ENCODE measurements around the gene ISOC2. TPM values are rescaled to one million over a fixed set of nuclear protein-coding genes. Genes with fewer than 3 reads are reported as not detected.

Gene ISOC2
- total RNA-seq, 3 donors from 2014 or later (not counting 1 experiment from before 2014, with no cell fraction given), result 7.2 to 12.4 (median 9.5) TPM

DNA sequence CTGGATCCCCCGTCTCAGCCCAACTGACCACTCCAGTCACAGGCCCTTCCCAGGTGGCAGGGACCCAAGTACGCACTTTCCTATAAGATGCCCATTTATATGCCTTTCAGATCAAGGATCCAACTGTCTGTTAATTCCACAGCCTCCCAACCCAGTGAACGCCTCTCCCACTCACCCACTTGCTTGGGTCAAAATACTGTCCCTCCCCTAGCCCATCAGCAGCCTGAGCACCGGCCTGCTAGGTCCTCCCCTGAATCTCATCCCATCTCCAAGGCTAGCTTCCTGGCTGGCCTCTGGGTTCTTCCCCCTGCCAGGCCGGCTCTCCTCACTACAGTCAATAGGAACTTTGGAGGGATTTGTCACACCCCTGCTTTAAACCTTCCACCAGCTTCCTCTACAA, 55.8 kb downstream of the ISOC2 start:
- TF ChIP-seq CTCF (IDR thresholded peaks at IDR 0.05), result no peak
- Histone ChIP-seq H3K27me3 (ENCODE audit: control insufficient read depth, insufficient read depth, low read length) (no peaks in the 10 kb centered on the region), H3K27ac (ENCODE audit: low read length) (no peak overlapping the region), H3K9me3 (ENCODE audit: control insufficient read depth, insufficient read depth, low read length) (peaks cover 4% of the 10 kb centered on the region), H3K4me3 (ENCODE audit: low read length) (no peak overlapping the region), H3K36me3 (ENCODE audit: control insufficient read depth, insufficient read depth, low read length) (peaks cover 33% of the 10 kb centered on the region), H3K4me1 (ENCODE audit: control insufficient read depth, insufficient read depth, low read length) (peaks cover 24% of the 10 kb centered on the region)
- no peak for DNase-seq
- Mint-ChIP-seq H3K27me3 (ENCODE audit: low read depth in 2 of 2) (no peaks in the 10 kb centered on the region), H3K36me3 (no peaks in the 10 kb centered on the region), H3K4me1 (peaks cover 29 to 35% of the 10 kb centered on the region in 2 donors), H3K9me3 (no peaks in the 10 kb centered on the region), H3K4me3 (peak overlapping the region; percentile 62), H3K27ac (peak overlapping the region; percentile 99 to 100)
- WGBS (ENCODE audit: insufficient coverage), result 96% methylated on average over 5 of the region's 5 CpGs
- ATAC-seq, result no peak
- intact Hi-C loops (cut with micrococcal nuclease), result no loop called here

Other genes starting within 250 kb of the ISOC2 start
- 10 to 100 TPM; 12.6 to 14.7 (median 14.6) TPM for gene TMEM86B, start 232.9 kb downstream of the ISOC2 start, total RNA-seq
- 100 to 1,000 TPM; 252 to 275 (median 260) TPM for gene PPP6R1, start 202.6 kb downstream of the ISOC2 start, total RNA-seq
- 10 to 100 TPM; 17.1 to 19.5 (median 18.5) TPM for gene HSPBP1, start 181.5 kb downstream of the ISOC2 start, total RNA-seq
- 1 to 10 TPM; 6.0 to 9.8 (median 6.5) TPM for gene BRSK1, start 177.6 kb downstream of the ISOC2 start, total RNA-seq
- 1 to 10 TPM in 1 of 3 donors, under 1 TPM in 1, not detected in 1; 0.87 to 2.1 TPM for gene TMEM150B, start 136.3 kb downstream of the ISOC2 start, total RNA-seq
- 100 to 1,000 TPM in 1 of 3 donors, 10 to 100 TPM in 2; 44.5 to 147 (median 46.8) TPM for gene KMT5C, start 121.8 kb downstream of the ISOC2 start, total RNA-seq
- gene COX6B2, start 106.9 kb downstream of the ISOC2 start, total RNA-seq, result 1 to 10 TPM in 1 of 3 donors, under 1 TPM in 1, not detected in 1; 0.26 to 6.5 TPM
- gene GARIN5B, start 98.4 kb downstream of the ISOC2 start, total RNA-seq, result not detected
- gene IL11, start 91.2 kb downstream of the ISOC2 start, total RNA-seq, result under 1 TPM; 0.14 to 0.35 (median 0.27) TPM
- not detected for gene TMEM190, start 84.8 kb downstream of the ISOC2 start, total RNA-seq
- 1 to 10 TPM; 2.9 to 5.1 (median 4.0) TPM for gene TMEM238, start 77.3 kb downstream of the ISOC2 start, total RNA-seq
- gene RPL28, start 75.7 kb downstream of the ISOC2 start, total RNA-seq, result 1,000 to 10,000 TPM; 1,373 to 1,704 (median 1,679) TPM
- gene UBE2S, start 53.9 kb downstream of the ISOC2 start, total RNA-seq, result 100 to 1,000 TPM in 1 of 3 donors, 10 to 100 TPM in 2; 60.2 to 107 (median 63.9) TPM
- not detected for gene SHISA7, start 18.3 kb downstream of the ISOC2 start, total RNA-seq
- gene C19orf85, start 3.1 kb upstream of the ISOC2 start, total RNA-seq, result not detected
- gene ZNF628, start 15.0 kb upstream of the ISOC2 start, total RNA-seq, result 10 to 100 TPM; 20.8 to 28.7 (median 24.1) TPM
- gene NAT14, start 23.5 kb upstream of the ISOC2 start, total RNA-seq, result 10 to 100 TPM in 1 of 3 donors, 1 to 10 TPM in 2; 8.7 to 12.5 (median 8.8) TPM
- gene SSC5D, start 26.8 kb upstream of the ISOC2 start, total RNA-seq, result under 1 TPM; 0.11 to 0.68 (median 0.58) TPM
- not detected for gene SBK2, start 75.5 kb upstream of the ISOC2 start, total RNA-seq
- not detected for gene SBK3, start 83.9 kb upstream of the ISOC2 start, total RNA-seq
- 10 to 100 TPM in 1 of 3 donors, 1 to 10 TPM in 2; 8.3 to 11.2 (median 9.5) TPM for gene ZNF579, start 119.2 kb upstream of the ISOC2 start, total RNA-seq
- gene FIZ1, start 137.9 kb upstream of the ISOC2 start, total RNA-seq, result 10 to 100 TPM in 2 of 3 donors, 1 to 10 TPM in 1; 8.5 to 18.2 (median 10.3) TPM
- gene ZNF524, start 138.6 kb upstream of the ISOC2 start, total RNA-seq, result 10 to 100 TPM in 2 of 3 donors, 1 to 10 TPM in 1; 9.2 to 12.6 (median 12.5) TPM
- 10 to 100 TPM; 18.5 to 22.1 (median 20.9) TPM for gene ZNF865, start 144.0 kb upstream of the ISOC2 start, total RNA-seq
- gene ZNF784, start 162.9 kb upstream of the ISOC2 start, total RNA-seq, result 1 to 10 TPM; 6.4 to 7.9 (median 7.1) TPM
- 10 to 100 TPM; 38.0 to 46.0 (median 40.0) TPM for gene ZNF580, start 179.4 kb upstream of the ISOC2 start, total RNA-seq
- 10 to 100 TPM; 15.4 to 21.9 (median 19.0) TPM for gene ZNF581, start 182.0 kb upstream of the ISOC2 start, total RNA-seq
- 1 to 10 TPM; 2.0 to 3.2 (median 3.2) TPM for gene CCDC106, start 186.6 kb upstream of the ISOC2 start, total RNA-seq
- gene U2AF2, start 193.4 kb upstream of the ISOC2 start, total RNA-seq, result 100 to 1,000 TPM; 304 to 322 (median 321) TPM
- gene EPN1, start 213.6 kb upstream of the ISOC2 start, total RNA-seq, result 10 to 100 TPM; 47.6 to 56.4 (median 51.8) TPM

Measured in natural killer cell (primary cell).